ENCODE data around the gene NANS.

DNA sequence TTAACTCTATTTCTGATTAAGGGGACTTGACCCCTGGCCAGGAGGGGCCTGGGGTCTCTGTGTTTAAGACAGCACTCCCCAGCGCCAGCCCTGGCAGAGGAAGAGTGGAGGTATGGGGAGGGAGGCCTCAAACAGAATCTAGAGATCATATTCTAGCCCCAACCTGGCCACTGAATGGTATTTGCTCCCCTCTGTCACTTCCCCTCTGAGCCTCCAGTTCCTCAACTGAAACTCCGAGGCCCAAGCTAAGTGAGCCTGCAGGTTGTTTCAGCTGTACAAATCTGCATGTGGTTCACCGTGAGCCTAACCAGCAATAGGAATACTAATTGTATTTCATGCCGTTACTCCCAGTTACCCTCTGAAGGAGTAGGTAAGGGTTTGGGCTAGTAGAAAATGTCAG, 37.4 kb upstream of the NANS start:
- TF ChIP-seq, protein P1, sequence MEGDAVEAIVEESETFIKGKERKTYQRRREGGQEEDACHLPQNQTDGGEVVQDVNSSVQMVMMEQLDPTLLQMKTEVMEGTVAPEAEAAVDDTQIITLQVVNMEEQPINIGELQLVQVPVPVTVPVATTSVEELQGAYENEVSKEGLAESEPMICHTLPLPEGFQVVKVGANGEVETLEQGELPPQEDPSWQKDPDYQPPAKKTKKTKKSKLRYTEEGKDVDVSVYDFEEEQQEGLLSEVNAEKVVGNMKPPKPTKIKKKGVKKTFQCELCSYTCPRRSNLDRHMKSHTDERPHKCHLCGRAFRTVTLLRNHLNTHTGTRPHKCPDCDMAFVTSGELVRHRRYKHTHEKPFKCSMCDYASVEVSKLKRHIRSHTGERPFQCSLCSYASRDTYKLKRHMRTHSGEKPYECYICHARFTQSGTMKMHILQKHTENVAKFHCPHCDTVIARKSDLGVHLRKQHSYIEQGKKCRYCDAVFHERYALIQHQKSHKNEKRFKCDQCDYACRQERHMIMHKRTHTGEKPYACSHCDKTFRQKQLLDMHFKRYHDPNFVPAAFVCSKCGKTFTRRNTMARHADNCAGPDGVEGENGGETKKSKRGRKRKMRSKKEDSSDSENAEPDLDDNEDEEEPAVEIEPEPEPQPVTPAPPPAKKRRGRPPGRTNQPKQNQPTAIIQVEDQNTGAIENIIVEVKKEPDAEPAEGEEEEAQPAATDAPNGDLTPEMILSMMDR (IDR thresholded peaks at IDR 0.05; ENCODE audit: low read depth, low read length), result no peak
- TF ChIP-seq POLR2A (IDR thresholded peaks at IDR 0.05; ENCODE audit: extremely low read depth, insufficient read length) (no peak), MYC (IDR thresholded peaks at IDR 0.05; ENCODE audit: low read depth, low read length) (no peak)

Data from NB4 (cell line).